ENCODE results near the gene PDHX. TPM values are rescaled to one million over a fixed set of nuclear protein-coding genes. Genes with fewer than 3 reads are reported as not detected.
A peak's percentile ranks its signal among the peaks of the same experiment; 100 is the strongest.
"Not testable (repeated sequence)": the region's sequence is repeated elsewhere in the genome, so short reads cannot be mapped to it uniquely, and the experiment has no call there.

The PDHX gene
- 10 to 100 TPM; 41.6 to 51.8 TPM for total RNA-seq
- long read RNA-seq, transcript PDHX-201 (11 exons, 2,389 nt) = major isoform, 70 of 92 reads
- long read RNA-seq, partial matches to known transcripts = 15 of 92 reads
- long read RNA-seq, other reads (novel, unspliced or antisense) = 6 of 92 reads

GRCh38 chr11:34916015-34916842 lies at the start of gene PDHX, which contains the start of gene APIP:
PDHX (plus strand) TSS chr11:34916618; CDS start chr11:34916656, 38 bp downstream.
APIP (minus strand) TSS chr11:34916379; CDS start chr11:34916284, 95 bp downstream.
- intact Hi-C loops (cut with DNase I, micrococcal nuclease) = no loop called here
- DNase-seq (peak; percentile 99 to 100), ATAC-seq (peak; percentile 91)

- intact Hi-C loops (cut with DNase I, micrococcal nuclease) = no loop called here
- no peak for DNase-seq
- no peak for ATAC-seq
Observed at GRCh38 chr11:34869425-34869824, 47.0 kb upstream of the PDHX start.

- intact Hi-C loops (cut with DNase I, micrococcal nuclease) = no loop called here
- DNase-seq (no peak), ATAC-seq (no peak)
Observed at GRCh38 chr11:34870548-34871196, 45.7 kb upstream of the PDHX start.

DNA sequence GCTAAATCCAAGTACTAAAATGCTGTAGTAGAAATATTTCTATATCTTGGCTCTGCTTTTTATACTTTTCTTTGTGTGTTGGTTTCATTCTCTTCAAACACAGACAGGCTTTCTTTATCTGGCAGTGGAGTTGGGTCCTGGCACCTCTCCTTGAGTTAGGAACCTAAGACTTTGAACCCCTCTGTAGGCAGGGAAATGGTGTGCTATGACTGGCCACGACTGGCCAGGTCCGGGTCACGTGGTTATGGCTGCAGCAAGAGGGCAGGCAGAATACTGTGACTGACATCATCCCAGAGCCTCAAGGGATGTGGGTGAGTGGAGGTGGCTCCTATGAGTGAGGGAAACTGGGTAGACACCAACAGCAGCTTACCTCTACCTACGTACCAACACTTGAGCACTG lies 42.2 kb upstream of the PDHX start:
- no peak for ATAC-seq
- intact Hi-C loops (cut with DNase I, micrococcal nuclease) = no loop called here
- DNase-seq = no peak

GRCh38 chr11:34877375-34877975 lies 38.9 kb upstream of the PDHX start:
- DNase-seq (no peak), ATAC-seq (no peak)
- intact Hi-C loops (cut with DNase I, micrococcal nuclease) = no loop called here

- DNase-seq (no peak), ATAC-seq (no peak)
- intact Hi-C loops (cut with DNase I, micrococcal nuclease) = no loop called here
Observed at GRCh38 chr11:34881900-34882299, 34.5 kb upstream of the PDHX start.

DNA sequence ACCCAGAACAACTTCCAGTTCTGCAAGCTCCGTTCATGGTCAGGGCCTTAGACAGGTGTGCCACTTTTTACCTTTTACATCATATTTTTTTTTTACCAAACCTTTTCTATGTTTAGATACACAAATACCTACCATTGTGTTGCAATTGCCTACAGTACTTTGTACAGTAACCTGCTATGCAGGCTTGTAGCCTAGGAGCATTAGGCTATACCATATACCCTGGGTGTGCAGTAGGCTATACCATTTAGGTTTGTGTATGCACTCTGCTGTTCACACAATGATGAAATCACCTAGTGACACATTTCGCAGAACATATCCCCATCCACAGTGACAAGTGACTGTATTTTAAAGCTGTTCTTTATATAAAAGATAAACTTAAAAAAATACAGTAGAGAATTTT lies 29.8 kb upstream of the PDHX start:
- no peak for DNase-seq
- ATAC-seq = peak; percentile 77
- intact Hi-C loops (cut with DNase I, micrococcal nuclease) = no loop called here

DNA sequence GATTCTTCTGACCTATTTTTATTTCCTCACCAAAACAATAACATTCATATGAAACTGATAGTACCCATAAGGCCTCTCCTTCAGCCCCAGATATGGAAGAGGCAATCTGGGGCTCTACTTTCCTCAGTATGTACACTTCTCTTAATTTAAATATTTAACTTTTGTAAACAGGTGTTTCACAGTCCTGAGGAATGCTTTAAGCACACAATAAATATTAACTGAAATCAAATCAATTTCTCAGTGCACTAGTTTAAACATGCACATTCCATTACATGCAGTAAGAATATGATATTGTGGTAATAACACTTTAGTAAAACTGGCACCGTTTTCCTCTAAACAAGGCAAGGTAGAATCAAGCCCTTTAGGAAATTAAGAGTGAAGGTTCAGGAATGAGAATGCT lies 29.2 kb upstream of the PDHX start:
- intact Hi-C loops (cut with DNase I, micrococcal nuclease) = no loop called here
- ATAC-seq (no peak), DNase-seq (no peak)

DNA sequence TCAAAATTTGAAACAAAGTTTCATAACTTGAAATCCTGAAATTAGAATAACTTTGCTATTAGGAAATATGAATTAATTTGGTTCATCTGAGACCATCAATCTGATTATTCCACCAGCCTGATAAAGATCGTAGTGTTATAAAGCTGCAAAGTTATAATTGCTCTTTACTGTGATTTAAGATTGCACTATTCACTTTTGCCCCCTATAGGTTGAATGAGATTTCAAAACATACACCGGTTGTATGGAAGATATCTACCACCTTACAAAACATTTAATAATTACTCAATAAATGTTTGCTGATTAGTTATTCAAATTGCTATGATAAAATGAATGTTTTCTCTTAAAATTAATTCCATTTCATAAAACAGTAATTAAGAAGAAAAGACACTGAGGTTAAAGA lies 26.3 kb upstream of the PDHX start:
- peak; percentile 79 for ATAC-seq
- no peak for DNase-seq
- intact Hi-C loops (cut with DNase I, micrococcal nuclease) = loop anchor here in 1 of 2 donors (5.0 kb wide), 1 partner anchor 303 kb away; no protein-coding TSS in a partner anchor

- DNase-seq (no peak), ATAC-seq (peak; percentile 73)
- intact Hi-C loops (cut with DNase I, micrococcal nuclease) = loop anchor here in 1 of 2 donors (5.0 kb wide), 1 partner anchor 304 kb away; no protein-coding TSS in a partner anchor
Observed at GRCh38 chr11:34890812-34891211, 25.6 kb upstream of the PDHX start.

DNA sequence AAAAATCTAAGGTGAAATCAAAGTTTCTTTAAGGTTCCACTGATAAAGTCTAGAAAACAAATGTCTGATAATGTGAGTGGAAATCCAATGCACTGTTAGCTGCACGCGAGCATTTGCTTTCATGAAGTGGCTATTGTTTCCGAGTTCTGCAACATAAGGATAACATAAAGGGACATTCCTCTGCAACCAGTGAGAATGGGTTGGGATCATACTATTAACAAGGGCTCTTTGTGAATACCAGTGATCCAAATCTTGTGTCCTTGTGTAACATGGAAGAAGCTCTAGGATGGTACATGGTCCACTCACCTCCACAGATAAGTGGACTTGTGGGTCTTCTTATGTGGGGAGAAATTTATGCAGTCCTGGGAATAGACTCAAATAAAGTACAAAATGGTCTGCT lies 24.8 kb upstream of the PDHX start:
- DNase-seq (no peak), ATAC-seq (no peak)
- intact Hi-C loops (cut with DNase I, micrococcal nuclease) = loop anchor here in 1 of 2 donors (5.0 kb wide), 1 partner anchor 304 kb away; no protein-coding TSS in a partner anchor

DNA sequence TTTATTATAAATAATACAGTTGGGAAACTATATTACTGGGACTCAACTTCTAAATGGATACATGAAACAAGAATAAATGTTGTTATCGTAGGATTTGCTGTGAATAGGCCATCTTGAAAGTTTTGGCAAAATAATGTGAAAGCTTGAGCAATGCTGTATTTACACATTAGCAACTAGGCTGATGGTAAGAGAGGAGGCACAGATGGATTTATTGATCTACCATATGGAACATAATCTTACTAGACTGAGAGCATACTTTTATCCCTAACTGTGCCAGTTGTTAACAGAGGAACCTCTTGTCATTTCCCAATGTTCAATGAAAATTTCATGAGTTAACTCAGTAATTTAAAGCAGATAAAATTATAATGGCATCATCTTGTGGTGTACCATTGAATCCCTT lies 23.0 kb upstream of the PDHX start:
- ATAC-seq (no peak), DNase-seq (no peak)
- intact Hi-C loops (cut with DNase I, micrococcal nuclease) = loop anchor here in 1 of 2 donors (5.0 kb wide), 1 partner anchor 306 kb away; no protein-coding TSS in a partner anchor

GRCh38 chr11:34896191-34896590 lies 20.2 kb upstream of the PDHX start:
- DNase-seq; intact Hi-C loops (cut with DNase I, micrococcal nuclease); ATAC-seq: not testable (repeated sequence)

DNA sequence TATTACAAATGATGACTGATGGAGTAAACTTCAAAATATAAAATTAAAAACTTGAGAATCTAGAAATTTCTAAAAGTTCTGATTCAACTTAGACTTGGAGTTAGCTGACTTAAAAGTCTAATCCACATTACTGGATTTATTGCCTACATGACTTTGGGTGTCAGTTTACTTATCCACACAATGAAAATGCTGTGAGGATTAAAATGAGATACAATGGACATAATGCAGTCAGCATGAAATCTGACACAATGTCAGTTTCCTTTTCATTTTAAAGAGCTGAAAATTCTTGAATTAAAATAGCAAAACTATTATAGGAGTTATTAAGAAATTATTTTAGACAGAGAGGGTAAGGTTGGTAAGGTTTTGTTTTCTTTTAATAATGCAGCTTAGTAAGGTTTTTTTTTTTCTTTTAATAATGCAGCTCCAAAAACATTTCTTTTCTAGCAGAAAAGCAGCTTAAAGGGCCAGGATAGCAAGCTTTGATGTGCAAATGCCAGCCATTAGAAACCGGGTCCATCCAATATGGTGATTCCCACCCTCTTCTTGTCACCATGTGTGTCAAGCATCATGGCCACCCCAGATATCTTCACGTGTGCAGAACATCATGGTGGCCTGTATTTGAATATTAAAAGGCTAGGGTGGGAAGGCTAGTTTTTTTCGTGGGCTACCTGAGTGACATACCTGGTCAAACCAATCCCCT lies 19.1 kb upstream of the PDHX start:
- intact Hi-C loops (cut with DNase I, micrococcal nuclease) = no loop called here
- DNase-seq = no peak
- no peak for ATAC-seq

GRCh38 chr11:34898474-34898873 lies 17.9 kb upstream of the PDHX start:
- DNase-seq (no peak), ATAC-seq (no peak)
- intact Hi-C loops (cut with DNase I, micrococcal nuclease) = no loop called here

DNA sequence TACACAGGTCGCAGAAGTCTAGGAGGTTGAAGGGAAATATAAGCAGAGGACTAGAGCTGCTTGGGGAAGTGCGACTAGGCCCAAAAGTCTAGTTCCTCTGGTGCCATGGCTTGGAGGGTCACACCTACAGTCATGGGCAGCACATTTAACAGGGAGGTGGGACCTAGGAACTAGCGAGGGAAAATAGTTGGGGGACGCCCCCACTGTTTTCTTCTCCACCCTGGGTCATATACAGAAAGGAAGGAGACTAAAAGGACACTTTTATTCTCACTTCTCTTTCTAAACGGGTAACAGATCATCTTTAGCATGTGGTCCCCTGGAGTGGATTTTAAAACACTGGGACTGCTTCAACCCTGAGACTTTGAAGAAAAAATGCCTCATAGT lies 16.8 kb upstream of the PDHX start:
- DNase-seq = no peak
- no peak for ATAC-seq
- intact Hi-C loops (cut with DNase I, micrococcal nuclease) = no loop called here

DNA sequence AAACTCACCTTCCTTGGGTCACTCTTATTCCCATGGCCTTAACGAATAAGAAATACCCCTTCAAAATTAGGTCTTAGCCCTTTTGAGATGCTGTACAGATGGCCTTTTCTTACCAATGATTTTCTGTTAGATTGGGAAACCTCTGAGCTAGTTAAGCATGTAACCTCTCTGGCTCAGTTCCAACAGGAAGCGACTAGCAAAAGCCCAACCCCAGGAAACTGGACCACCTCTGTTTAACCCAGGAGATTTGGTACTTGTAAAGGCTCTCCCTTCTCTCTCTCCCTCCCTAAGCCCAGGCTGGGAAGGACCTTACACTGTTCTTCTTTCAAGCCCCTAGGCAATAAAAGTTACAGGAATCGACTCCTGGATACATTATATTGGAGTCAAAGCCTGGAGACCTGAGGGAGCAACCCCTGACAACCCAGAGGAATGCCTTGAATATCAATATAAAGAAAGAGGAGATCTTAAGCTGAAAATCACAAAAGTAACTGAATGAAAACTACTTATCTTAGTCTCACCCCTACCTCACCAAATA lies 11.9 kb upstream of the PDHX start:
- intact Hi-C loops (cut with DNase I, micrococcal nuclease) = no loop called here
- DNase-seq (no peak), ATAC-seq (peak; percentile 34)

- ATAC-seq = no peak
- DNase-seq = no peak
- intact Hi-C loops (cut with DNase I, micrococcal nuclease) = no loop called here
Observed at GRCh38 chr11:34905666-34906065, 10.8 kb upstream of the PDHX start.

All from left colon (tissue), 2 donors.